GM10266 (cell line): ENCODE data around the gene IGFBP1.

ENCODE experiments used
- DNase-seq: peaks from one replicate; pipeline ENCODE4 v3.0.0; 2012; ENCODE audit errors: extremely low spot score
- CTCF ChIP-seq: IDR thresholded peaks from 2 replicates; pipeline ENCODE4 v1.5.1; 2012; ENCODE audit warnings: mild to moderate bottlenecking, low read depth; ENCODE audit not compliant: control insufficient read depth, insufficient read depth; ENCODE audit errors: missing control alignments

IGFBP1 gene

GRCh38 chr7:45902820-45903219 lies 14.5 kb downstream of the IGFBP1 start:
- no peak for TF ChIP-seq CTCF
- no peak for DNase-seq

GRCh38 chr7:45909561-45909960 lies 21.3 kb downstream of the IGFBP1 start:
- DNase-seq, result no peak
- TF ChIP-seq CTCF, result no peak

GRCh38 chr7:45910855-45911254 lies 22.6 kb downstream of the IGFBP1 start:
- DNase-seq, result no peak

GRCh38 chr7:45911311-45911710 lies 23.0 kb downstream of the IGFBP1 start:
- TF ChIP-seq CTCF, result no peak
- no peak for DNase-seq

More at GRCh38 chr7:45910855-45911254, 22.6 kb downstream of the IGFBP1 start:
- no peak for TF ChIP-seq CTCF

GRCh38 chr7:45912972-45913371 lies 24.7 kb downstream of the IGFBP1 start:
- TF ChIP-seq CTCF, result no peak
- DNase-seq, result no peak

DNA sequence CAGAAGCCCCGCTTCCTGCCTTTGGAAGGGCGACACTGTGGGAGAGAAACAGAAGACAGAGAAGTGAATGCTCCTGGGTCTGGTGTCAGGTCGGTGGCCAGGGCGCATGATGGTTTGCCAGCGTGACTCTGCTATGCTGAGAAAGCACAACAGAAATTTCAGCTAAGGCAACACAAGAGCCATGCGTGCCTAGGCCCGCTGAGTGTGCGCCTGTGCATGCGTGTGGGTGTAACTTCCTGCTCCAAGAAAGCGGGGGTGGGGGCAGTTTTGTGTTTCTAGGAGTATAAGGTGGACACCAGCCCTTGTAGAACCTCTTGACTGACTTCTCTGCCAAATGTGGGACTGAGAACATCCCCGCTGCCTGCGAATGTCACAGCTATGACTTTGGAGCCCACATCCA lies 26.6 kb downstream of the IGFBP1 start:
- no peak for TF ChIP-seq CTCF
- DNase-seq, result no peak

- no peak for TF ChIP-seq CTCF
- DNase-seq, result no peak
Observed at GRCh38 chr7:45915606-45916005, 27.3 kb downstream of the IGFBP1 start.

DNA sequence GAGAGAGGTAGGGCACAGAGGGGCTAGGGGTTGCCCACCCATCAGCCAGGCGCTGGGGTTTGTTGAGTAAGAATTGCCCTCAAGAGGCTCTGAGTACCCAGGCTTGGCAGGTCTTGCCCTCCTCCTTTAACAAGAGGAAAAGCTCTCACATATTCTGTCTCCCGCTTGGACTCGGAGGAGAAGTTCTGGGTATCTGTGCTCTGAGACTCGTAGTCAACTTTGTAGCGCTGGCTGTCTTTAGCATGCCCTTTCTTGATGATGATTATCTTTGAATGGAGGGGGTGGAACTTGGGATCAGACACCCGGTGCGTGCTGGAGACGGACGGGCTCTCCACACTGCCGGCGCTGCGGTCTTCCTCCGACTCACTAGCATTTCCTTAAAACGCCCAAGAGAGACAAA lies 28.8 kb downstream of the IGFBP1 start:
- peak; percentile 9 for TF ChIP-seq CTCF
- DNase-seq, result no peak
